Subcutaneous preadipocyte (primary cell): ENCODE data around the gene OR2AJ1. TPM values are rescaled to one million over a fixed set of nuclear protein-coding genes. Genes with fewer than 3 reads are reported as not detected.

Experiments
- total RNA-seq: library from RNA; depleted of rRNA; stranded (reverse); fragments of >200 nt; gene quantifications from 2 replicates; pipeline ENCODE4 v1.2.3, GENCODE V29; 2012

The OR2AJ1 gene, protein sequence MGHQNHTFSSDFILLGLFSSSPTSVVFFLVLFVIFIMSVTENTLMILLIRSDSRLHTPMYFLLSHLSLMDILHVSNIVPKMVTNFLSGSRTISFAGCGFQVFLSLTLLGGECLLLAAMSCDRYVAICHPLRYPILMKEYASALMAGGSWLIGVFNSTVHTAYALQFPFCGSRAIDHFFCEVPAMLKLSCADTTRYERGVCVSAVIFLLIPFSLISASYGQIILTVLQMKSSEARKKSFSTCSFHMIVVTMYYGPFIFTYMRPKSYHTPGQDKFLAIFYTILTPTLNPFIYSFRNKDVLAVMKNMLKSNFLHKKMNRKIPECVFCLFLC
- not detected in 2 replicates for total RNA-seq

DNA sequence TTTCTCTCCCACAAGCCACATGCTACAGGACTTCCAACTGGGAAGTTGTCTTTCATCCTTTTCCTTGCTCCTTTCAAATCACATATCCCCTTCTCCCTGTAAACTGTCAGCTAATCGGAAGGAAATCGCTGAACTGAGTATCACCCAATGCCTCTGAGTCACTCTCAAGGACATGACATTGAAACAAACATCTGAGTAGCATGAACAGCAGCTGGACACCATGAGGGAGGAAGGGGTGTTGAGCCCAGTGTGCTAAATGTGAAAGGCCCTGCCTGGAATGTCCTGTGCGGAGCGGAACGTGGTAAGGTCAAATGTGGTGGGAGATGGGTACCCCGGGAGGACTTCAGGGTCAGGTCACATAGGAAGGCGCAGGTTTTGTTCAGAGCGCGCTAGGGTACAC is at the start of gene OR2AJ1:
Gene OR2AJ1 (plus strand): TSS at position 22 of the 400 bp plus-strand sequence. CDS start 8,880 bp downstream, outside the sequence.

DNA sequence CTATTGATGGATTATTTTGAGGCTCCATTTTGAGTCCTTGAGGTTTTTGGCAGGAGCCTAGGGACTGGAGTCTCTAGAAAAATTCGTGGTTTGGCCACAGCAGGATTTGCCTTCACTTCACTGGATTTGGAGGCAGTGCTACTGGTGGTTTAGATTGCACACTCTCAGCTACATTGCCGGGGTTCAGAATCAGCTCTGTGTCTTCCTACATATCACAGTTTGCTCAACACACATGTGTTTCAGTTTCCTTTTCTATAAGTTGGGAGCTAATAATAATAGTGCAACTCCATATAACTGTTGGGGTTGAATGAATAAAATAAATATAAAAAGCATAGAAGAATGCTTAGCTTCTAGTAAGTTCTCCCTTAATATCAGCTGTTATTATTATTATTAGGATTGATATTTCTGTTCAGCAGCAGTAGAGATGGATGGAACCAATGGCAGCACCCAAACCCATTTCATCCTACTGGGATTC is 29.5 kb upstream of the OR2AJ1 start, which contains the start of gene OR2W3:
Gene OR2W3 (plus strand): TSS at position 425 of the 475 bp plus-strand sequence. CDS start 0 bp downstream, at position 425.

DNA sequence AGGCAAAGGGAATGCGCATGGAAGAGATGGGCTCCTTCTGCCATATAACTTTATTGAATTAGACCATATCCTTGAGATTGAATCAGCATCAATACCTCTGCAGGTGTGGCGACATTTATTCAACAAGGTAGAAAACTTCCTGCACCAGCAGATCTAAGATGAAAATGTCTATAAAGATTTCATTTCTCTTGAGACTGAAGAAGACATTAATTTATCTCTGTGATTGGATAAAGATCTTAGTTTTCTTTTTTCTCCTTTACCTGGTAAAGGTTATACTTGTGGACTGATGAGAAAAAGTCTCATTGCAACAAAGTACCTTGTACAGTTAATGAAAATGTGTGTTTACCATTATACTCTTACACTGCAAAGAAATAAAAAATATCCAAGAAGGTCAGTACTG is 4.7 kb upstream of the OR2AJ1 start, which contains the start of gene OR2T8:
Gene OR2T8 (plus strand): TSS at position 301 of the 400 bp plus-strand sequence. CDS start 766 bp downstream, outside the sequence.

DNA sequence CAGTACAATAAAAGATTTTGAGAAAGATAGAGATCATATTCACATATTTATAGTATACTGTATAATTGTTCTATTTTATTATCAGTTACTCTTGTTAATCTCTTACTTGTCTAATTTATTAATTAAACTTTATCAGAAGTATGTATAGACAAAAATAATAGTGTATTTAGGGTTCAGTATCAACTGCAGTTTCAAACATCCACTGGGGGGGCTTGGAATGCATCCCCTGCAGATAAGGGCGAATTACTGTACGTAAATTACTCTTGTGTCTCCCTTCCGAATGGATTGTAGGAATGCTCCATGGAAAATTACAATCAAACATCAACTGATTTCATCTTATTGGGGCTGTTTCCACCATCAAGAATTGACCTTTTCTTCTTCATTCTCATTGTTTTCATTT is 23.9 kb downstream of the OR2AJ1 start, which contains the start of gene OR2L8:
Gene OR2L8 (plus strand): TSS at position 301 of the 400 bp plus-strand sequence. CDS start 0 bp downstream, at position 301.

DNA sequence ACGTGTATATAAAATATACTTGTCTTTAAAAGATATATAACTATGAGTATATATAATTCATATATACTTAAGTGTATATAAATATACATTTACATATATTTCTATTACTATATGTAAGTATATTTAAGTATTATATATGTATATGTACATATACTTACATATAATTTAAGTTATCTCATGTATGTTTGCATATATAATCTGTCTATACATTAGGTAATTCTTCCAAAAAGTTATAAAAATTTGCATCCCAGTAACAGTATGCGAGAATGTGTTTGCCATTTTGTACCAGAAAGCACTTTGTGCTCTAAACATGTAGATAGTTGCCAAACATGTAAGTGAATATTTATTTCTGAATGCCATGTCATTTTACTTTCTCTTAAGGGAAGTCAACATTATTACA is 40.2 kb downstream of the OR2AJ1 start, which contains the start of gene OR2AK2:
Gene OR2AK2 (plus strand): TSS at position 301 of the 400 bp plus-strand sequence. CDS start 144 bp downstream, outside the sequence.

Other genes starting within 250 kb of the OR2AJ1 start
- gene OR13G1, start 245.2 kb upstream of the OR2AJ1 start, total RNA-seq, result not detected in 2 replicates
- not detected in 2 replicates for gene OR6F1, start 208.2 kb upstream of the OR2AJ1 start, total RNA-seq
- gene OR14K1, start 186.3 kb upstream of the OR2AJ1 start, total RNA-seq, result not detected in 2 replicates
- not detected in 2 replicates for gene OR14A2, start 176.7 kb upstream of the OR2AJ1 start, total RNA-seq
- gene OR1C1, start 164.3 kb upstream of the OR2AJ1 start, total RNA-seq, result not detected in 2 replicates
- gene OR14A16, start 100.8 kb upstream of the OR2AJ1 start, total RNA-seq, result not detected in 2 replicates
- gene OR11L1, start 83.0 kb upstream of the OR2AJ1 start, total RNA-seq, result not detected in 2 replicates
- gene TRIM58, start 67.7 kb upstream of the OR2AJ1 start, total RNA-seq, result 0.98 and 4.0 TPM in 2 replicates
- gene OR2W3, start 29.3 kb upstream of the OR2AJ1 start, total RNA-seq, result 0.20 and 3.7 TPM in 2 replicates
- not detected in 2 replicates for gene OR2T8, start 4.6 kb upstream of the OR2AJ1 start, total RNA-seq
- not detected in 2 replicates for gene OR2L8, start 24.0 kb downstream of the OR2AJ1 start, total RNA-seq
- gene OR2AK2, start 40.3 kb downstream of the OR2AJ1 start, total RNA-seq, result not detected in 2 replicates
- gene OR2L5, start 88.8 kb downstream of the OR2AJ1 start, total RNA-seq, result not detected in 2 replicates
- gene OR2L2, start 105.2 kb downstream of the OR2AJ1 start, total RNA-seq, result under 0.01 TPM in 1 of 2 replicates, not detected in the other
- not detected in 2 replicates for gene OR2L3, start 121.9 kb downstream of the OR2AJ1 start, total RNA-seq
- gene OR2L13, start 170.3 kb downstream of the OR2AJ1 start, total RNA-seq, result not detected in 2 replicates
- gene OR2M5, start 220.3 kb downstream of the OR2AJ1 start, total RNA-seq, result not detected in 2 replicates
- not detected in 2 replicates for gene OR2M2, start 249.9 kb downstream of the OR2AJ1 start, total RNA-seq